Mesenchymal stem cell (in vitro differentiated cells and primary cell): ENCODE results near the gene TLL1.

ENCODE experiments used
- DNase-seq: peaks from one replicate; pipeline ENCODE4 v3.0.0-alpha.2; 2013
- H2AFZ ChIP-seq: one replicate; pipeline ENCODE4 v1.6.1; 2013; ENCODE audit warnings: low read depth, mild to moderate bottlenecking, control low read depth, inconsistent platforms, low read length, moderate library complexity
- H2AK5ac ChIP-seq: 2 replicates; pipeline ENCODE4 v1.6.1; 2013; ENCODE audit warnings: low read length, moderate library complexity, mild to moderate bottlenecking, inconsistent platforms; ENCODE audit not compliant: severe bottlenecking
- H2BK120ac ChIP-seq: one replicate; pipeline ENCODE4 v1.6.1; 2013; ENCODE audit warnings: low read depth, mild to moderate bottlenecking, inconsistent platforms, low read length, moderate library complexity
- H2BK12ac ChIP-seq, 2 experiments: one replicate each; pipeline ENCODE4 v1.6.1; 2013; ENCODE audit warnings: inconsistent platforms in 2 of 2, low read length in 2 of 2, mild to moderate bottlenecking in 2 of 2, moderate library complexity in 2 of 2, control low read depth in 1 of 2
- H2BK15ac ChIP-seq: one replicate; pipeline ENCODE4 v1.6.1; 2013; ENCODE audit warnings: mild to moderate bottlenecking, low read depth, inconsistent platforms; ENCODE audit not compliant: poor library complexity, severe bottlenecking
- H2BK5ac ChIP-seq: 2 replicates; pipeline ENCODE4 v1.6.1; 2013; ENCODE audit warnings: low read depth, mild to moderate bottlenecking, low read length, control low read depth, inconsistent platforms; ENCODE audit not compliant: poor library complexity, severe bottlenecking
- H3K14ac ChIP-seq, 2 experiments: one replicate each; pipeline ENCODE4 v1.6.1; 2013; ENCODE audit warnings: inconsistent platforms in 2 of 2, low read length in 2 of 2, control low read depth in 1 of 2, mild to moderate bottlenecking in 1 of 2, moderate library complexity in 1 of 2
- H3K18ac ChIP-seq, 2 experiments: one replicate each; pipeline ENCODE4 v1.6.1; 2013; ENCODE audit warnings: inconsistent platforms in 2 of 2, low read length in 2 of 2, control low read depth in 1 of 2, low read depth in 1 of 2, mild to moderate bottlenecking in 1 of 2
- H3K23ac ChIP-seq, 2 experiments: one replicate each; pipeline ENCODE4 v1.6.1; 2013; ENCODE audit warnings: inconsistent platforms in 2 of 2, low read length in 2 of 2, mild to moderate bottlenecking in 2 of 2, moderate library complexity in 2 of 2, control low read depth in 1 of 2
- H3K27ac ChIP-seq: 2 replicates; pipeline ENCODE4 v1.5.1; 2013; ENCODE audit warnings: mild to moderate bottlenecking, moderate library complexity, low read length, control low read depth, inconsistent platforms; ENCODE audit not compliant: poor library complexity, severe bottlenecking
- H3K27me3 ChIP-seq, 2 experiments: 2 replicates each; pipeline versions ENCODE4 v1.6.1 to v1.7.0; 2013; ENCODE audit warnings: low read length in 2 of 2, mild to moderate bottlenecking in 2 of 2, moderate library complexity in 2 of 2, control low read depth in 1 of 2, inconsistent platforms in 1 of 2; ENCODE audit not compliant: control insufficient read depth in 1 of 2, insufficient read depth in 1 of 2
- H3K36me3 ChIP-seq, 2 experiments: 2 replicates each; pipeline versions ENCODE4 v1.6.1 to v1.7.0; 2013; ENCODE audit warnings: low read length in 2 of 2, control low read depth in 1 of 2, inconsistent platforms in 1 of 2, low read depth in 1 of 2, mild to moderate bottlenecking in 1 of 2; ENCODE audit not compliant: insufficient read depth in 2 of 2, control insufficient read depth in 1 of 2
- H3K4ac ChIP-seq, 2 experiments: one replicate each; pipeline ENCODE4 v1.6.1; 2013; ENCODE audit warnings: inconsistent platforms in 2 of 2, low read length in 2 of 2, mild to moderate bottlenecking in 2 of 2, moderate library complexity in 2 of 2, control low read depth in 1 of 2, low read depth in 1 of 2
- H3K4me1 ChIP-seq: 2 replicates; pipeline ENCODE4 v1.6.1; 2013; ENCODE audit warnings: low read depth, low read length, control low read depth; ENCODE audit not compliant: control insufficient read depth, insufficient read depth
- H3K4me2 ChIP-seq: 2 replicates; pipeline ENCODE4 v1.6.1; 2013; ENCODE audit warnings: low read length, mild to moderate bottlenecking, inconsistent platforms; ENCODE audit not compliant: poor library complexity, severe bottlenecking
- H3K4me3 ChIP-seq, 2 experiments: 2 replicates each; pipeline versions ENCODE4 v1.5.1 to v1.7.0; 2013; ENCODE audit warnings: low read length in 2 of 2, mild to moderate bottlenecking in 2 of 2, control low read depth in 1 of 2, low read depth in 1 of 2; ENCODE audit not compliant: insufficient read depth in 1 of 2
- H3K79me1 ChIP-seq: replicated peaks from 2 replicates; pipeline ENCODE4 v1.6.1; 2013; ENCODE audit warnings: mild to moderate bottlenecking, control low read depth, low read length, inconsistent platforms; ENCODE audit not compliant: poor library complexity, severe bottlenecking
- H3K9ac ChIP-seq: 2 replicates; pipeline ENCODE4 v1.7.0; 2013; ENCODE audit warnings: mild to moderate bottlenecking, low read length, moderate library complexity
- H3K9me3 ChIP-seq: 2 replicates; pipeline ENCODE4 v1.7.0; 2013; ENCODE audit warnings: mild to moderate bottlenecking, low read length; ENCODE audit not compliant: control insufficient read depth
- H4K8ac ChIP-seq: one replicate; pipeline ENCODE4 v1.6.1; 2013; ENCODE audit warnings: inconsistent platforms, mild to moderate bottlenecking, low read length, moderate library complexity
- H4K91ac ChIP-seq: one replicate; pipeline ENCODE4 v1.6.1; 2013; ENCODE audit warnings: mild to moderate bottlenecking, low read length, inconsistent platforms
- WGBS: methylation state at CpG from one replicate; pipeline ENCODE4 v1.1.7; 2013; ENCODE audit warnings: mixed read lengths; 5-methylcytosine and 5-hydroxymethylcytosine counted together

TLL1 gene

GRCh38 chr4:166003811-166004210 is 130.8 kb downstream of the TLL1 start:
- Histone ChIP-seq H3K14ac (no peak overlapping the region), H2AFZ (no peak overlapping the region), H3K4ac (no peak overlapping the region), H2AK5ac (no peak overlapping the region), H4K8ac (no peak overlapping the region), H2BK15ac (no peak overlapping the region), H4K91ac (no peak overlapping the region), H3K9ac (no peak overlapping the region), H3K23ac (no peak overlapping the region), H2BK12ac (no peak overlapping the region), H3K27ac (no peak overlapping the region), H2BK120ac (no peak overlapping the region), H3K79me1 (no peaks in the 10 kb centered on the region), H3K4me3 (no peak overlapping the region), H3K18ac (no peak overlapping the region), H3K4me2 (no peak overlapping the region), H2BK5ac (no peak overlapping the region), H3K36me3 (no peaks in the 10 kb centered on the region), H3K9me3 (no peaks in the 10 kb centered on the region), H3K4me1 (no peaks in the 10 kb centered on the region), H3K27me3 (no peaks in the 10 kb centered on the region)
- DNase-seq = no peak
- WGBS = 100% methylated on average over 1 of the region's 2 CpGs

DNA sequence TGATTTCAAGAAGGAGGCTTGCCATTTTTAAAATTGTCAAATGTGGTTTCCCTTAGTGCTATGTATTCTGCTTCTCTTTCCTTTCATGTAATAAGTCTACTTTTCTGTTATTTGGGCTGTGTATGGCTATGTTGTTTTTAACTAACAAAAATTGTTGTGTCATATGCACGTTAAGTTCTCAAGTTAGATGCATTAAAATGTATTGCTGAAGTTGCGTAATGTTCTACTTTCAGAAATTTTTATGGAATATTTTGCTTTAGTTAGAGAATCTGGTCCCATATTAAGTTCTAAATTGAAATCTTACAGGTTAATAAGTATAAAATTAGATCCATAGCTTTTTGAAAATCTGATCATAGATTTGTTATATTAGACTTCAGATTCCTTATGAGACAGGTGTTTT is 133.2 kb downstream of the TLL1 start:
- no peak overlapping the region for H3K4ac ChIP-seq
- H3K14ac ChIP-seq = no peak overlapping the region
- no peak overlapping the region for H2BK15ac ChIP-seq
- WGBS = 100% methylated on average over 1 of the region's 2 CpGs
- no peak overlapping the region for H3K4me3 ChIP-seq
- H3K18ac ChIP-seq = no peak overlapping the region
- H4K91ac ChIP-seq = no peak overlapping the region
- no peak overlapping the region for H3K9ac ChIP-seq
- H2AK5ac ChIP-seq = no peak overlapping the region
- H3K23ac ChIP-seq = no peak overlapping the region
- no peaks in the 10 kb centered on the region for H3K36me3 ChIP-seq
- H2BK12ac ChIP-seq = no peak overlapping the region
- no peak overlapping the region for H4K8ac ChIP-seq
- no peak overlapping the region for H3K4me2 ChIP-seq
- H2BK120ac ChIP-seq = no peak overlapping the region
- DNase-seq = no peak
- H3K27me3 ChIP-seq = no peaks in the 10 kb centered on the region
- no peaks in the 10 kb centered on the region for H3K4me1 ChIP-seq
- H3K27ac ChIP-seq = no peak overlapping the region
- no peak overlapping the region for H2BK5ac ChIP-seq
- H3K79me1 ChIP-seq = no peaks in the 10 kb centered on the region
- peaks cover 6% of the 10 kb centered on the region for H3K9me3 ChIP-seq
- H2AFZ ChIP-seq = no peak overlapping the region

GRCh38 chr4:166008510-166008909 is 135.5 kb downstream of the TLL1 start:
- no peak overlapping the region for H3K27ac ChIP-seq
- H3K9ac ChIP-seq = no peak overlapping the region
- H3K79me1 ChIP-seq = no peaks in the 10 kb centered on the region
- no peak overlapping the region for H3K23ac ChIP-seq
- H2AFZ ChIP-seq = no peak overlapping the region
- H2BK120ac ChIP-seq = no peak overlapping the region
- no peak overlapping the region for H4K91ac ChIP-seq
- H2BK15ac ChIP-seq = no peak overlapping the region
- no peak overlapping the region for H3K4me2 ChIP-seq
- H3K9me3 ChIP-seq = peaks cover 6% of the 10 kb centered on the region
- H2BK5ac ChIP-seq = no peak overlapping the region
- no peak for DNase-seq
- H4K8ac ChIP-seq = no peak overlapping the region
- no peak overlapping the region for H2AK5ac ChIP-seq
- no peak overlapping the region for H2BK12ac ChIP-seq
- no peak overlapping the region for H3K4me3 ChIP-seq
- H3K18ac ChIP-seq = no peak overlapping the region
- no peak overlapping the region for H3K14ac ChIP-seq
- no peaks in the 10 kb centered on the region for H3K27me3 ChIP-seq
- no CpG with 5 or more reads among the region's 1 CpG for WGBS
- H3K4me1 ChIP-seq = no peaks in the 10 kb centered on the region
- H3K36me3 ChIP-seq = no peaks in the 10 kb centered on the region
- no peak overlapping the region for H3K4ac ChIP-seq

GRCh38 chr4:166012129-166013030 is 139.3 kb downstream of the TLL1 start:
- no peak overlapping the region for H3K14ac ChIP-seq
- H3K18ac ChIP-seq = no peak overlapping the region
- no CpG with 5 or more reads among the region's 2 CpGs for WGBS
- H3K9ac ChIP-seq = no peak overlapping the region
- peaks cover 6% of the 10 kb centered on the region for H3K9me3 ChIP-seq
- H3K4me2 ChIP-seq = no peak overlapping the region
- H2BK5ac ChIP-seq = no peak overlapping the region
- H2BK15ac ChIP-seq = no peak overlapping the region
- H4K8ac ChIP-seq = no peak overlapping the region
- no peak for DNase-seq
- H2AFZ ChIP-seq = no peak overlapping the region
- no peaks in the 10 kb centered on the region for H3K27me3 ChIP-seq
- H3K79me1 ChIP-seq = no peaks in the 10 kb centered on the region
- H2AK5ac ChIP-seq = no peak overlapping the region
- H3K23ac ChIP-seq = no peak overlapping the region
- H3K27ac ChIP-seq = peak overlapping the region; percentile 38
- H3K4me3 ChIP-seq = no peak overlapping the region
- no peak overlapping the region for H3K4ac ChIP-seq
- H3K36me3 ChIP-seq = no peaks in the 10 kb centered on the region
- no peak overlapping the region for H2BK12ac ChIP-seq
- no peak overlapping the region for H2BK120ac ChIP-seq
- H4K91ac ChIP-seq = no peak overlapping the region
- no peaks in the 10 kb centered on the region for H3K4me1 ChIP-seq
